ENCODE measurements around the gene ZNF792. TPM values are rescaled to one million over a fixed set of nuclear protein-coding genes. Genes with fewer than 3 reads are reported as not detected.
A peak's percentile ranks its signal among the peaks of the same experiment; 100 is the strongest.
"Not testable (repeated sequence)": the region's sequence is repeated elsewhere in the genome, so short reads cannot be mapped to it uniquely, and the experiment has no call there.

ZNF792 gene
- total and polyA plus RNA-seq, 5 donors from 2014 or later: 15.5 to 24.7 (median 19.5) TPM

DNA sequence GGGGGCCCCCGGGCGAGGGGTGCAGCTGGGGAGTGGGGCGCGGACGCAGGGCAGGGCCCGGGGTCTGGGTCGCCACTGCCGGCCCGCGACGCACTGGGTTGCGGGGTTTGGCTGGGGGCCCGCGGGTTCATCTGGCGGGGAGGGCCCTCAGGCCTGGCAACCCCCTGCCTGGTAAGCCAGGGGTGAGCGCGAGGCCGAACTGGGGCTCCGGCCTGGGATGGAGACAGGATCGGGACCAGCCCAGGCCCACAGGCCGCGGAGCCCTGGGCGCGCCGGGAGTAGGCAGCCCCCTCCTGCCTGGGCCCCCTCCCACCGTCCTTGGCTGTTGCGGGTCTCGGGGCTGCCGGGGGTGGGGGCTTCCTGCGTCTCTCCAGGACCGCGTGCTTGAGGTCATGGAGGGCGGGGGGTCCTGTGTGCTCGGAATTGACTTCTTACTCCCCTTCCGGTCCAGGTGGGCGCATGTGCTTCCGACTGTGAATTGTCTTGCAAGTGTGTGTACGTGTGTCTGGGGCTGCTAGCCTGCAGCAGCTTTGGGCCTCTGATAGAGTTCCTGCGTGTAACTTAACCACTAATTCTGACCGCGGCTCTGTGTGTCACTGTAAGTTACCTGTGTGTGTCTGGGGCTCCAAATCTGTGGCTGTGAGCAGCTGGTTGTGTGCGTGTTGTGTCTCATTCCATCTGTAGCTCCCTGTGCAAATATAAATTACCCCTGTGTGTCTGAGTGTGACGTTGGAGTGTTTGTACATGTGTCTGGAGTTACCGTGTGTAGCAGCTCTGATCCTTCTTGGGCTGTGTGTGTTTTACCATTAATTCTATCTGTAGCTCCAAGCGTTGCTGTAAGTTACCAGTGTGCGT lies 36.8 kb upstream of the ZNF792 start:
- peaks cover 5% of the 10 kb centered on the region for H3K27me3 Mint-ChIP-seq
- Histone ChIP-seq H3K9me3 (ENCODE audit: control insufficient read depth in 2 of 2, low read length in 2 of 2) (no peaks in the 10 kb centered on the region), H3K27ac (ENCODE audit: insufficient read depth, low read length, poor library complexity, severe bottlenecking) (peak overlapping the region; percentile 90), H3K36me3 (ENCODE audit: control insufficient read depth, insufficient read depth, low read length) (peaks cover 7% of the 10 kb centered on the region), H3K4me3 (ENCODE audit: low read depth, low read length) (peak overlapping the region; percentile 81), H3K4me1 (ENCODE audit: control insufficient read depth, insufficient read depth, low read length, poor library complexity, severe bottlenecking) (peaks cover 85% of the 10 kb centered on the region), H3K27me3 (ENCODE audit: control insufficient read depth, insufficient read depth, low read length) (no peaks in the 10 kb centered on the region)
- H3K4me3 Mint-ChIP-seq: peak overlapping the region; percentile 96 to 99 (median 98)
- H3K4me1 Mint-ChIP-seq: peaks cover 8 to 83% (median 52%) of the 10 kb centered on the region in 4 donors
- DNase-seq (peak; percentile 54 to 85 (median 71)), ATAC-seq (ENCODE audit: low read depth in 2 of 2) (peak; percentile 60 to 67)
- peak overlapping the region; percentile 95 to 100 (median 98) for H3K27ac Mint-ChIP-seq
- peaks cover 17% of the 10 kb centered on the region for H3K36me3 Mint-ChIP-seq
- H3K9me3 Mint-ChIP-seq: no peaks in the 10 kb centered on the region

DNA sequence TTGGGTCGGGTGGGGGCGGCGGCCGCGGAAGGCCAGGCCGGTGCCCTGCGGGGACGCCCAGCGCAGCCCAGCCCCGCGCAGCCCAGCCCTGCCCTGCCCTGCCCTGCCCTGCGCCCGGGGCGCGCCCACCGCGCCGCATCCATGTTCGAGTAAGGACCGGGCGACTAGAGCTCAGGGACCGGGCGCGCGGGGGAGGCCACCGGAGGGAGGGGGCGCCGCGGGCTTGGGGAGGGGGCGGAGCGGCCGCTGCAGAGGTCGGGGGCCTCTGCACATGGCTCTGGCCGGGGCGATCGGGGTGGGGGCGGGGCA lies 36.3 kb upstream of the ZNF792 start:
- Histone ChIP-seq H3K4me3 (ENCODE audit: low read depth, low read length) (no peak overlapping the region), H3K4me1 (ENCODE audit: control insufficient read depth, insufficient read depth, low read length, poor library complexity, severe bottlenecking) (peaks cover 91% of the 10 kb centered on the region), H3K9me3 (ENCODE audit: control insufficient read depth in 2 of 2, low read length in 2 of 2) (no peaks in the 10 kb centered on the region), H3K27me3 (ENCODE audit: control insufficient read depth, insufficient read depth, low read length) (no peaks in the 10 kb centered on the region), H3K27ac (ENCODE audit: insufficient read depth, low read length, poor library complexity, severe bottlenecking) (peak overlapping the region; percentile 90), H3K36me3 (ENCODE audit: control insufficient read depth, insufficient read depth, low read length) (peaks cover 2% of the 10 kb centered on the region)
- peak overlapping the region in 2 of 4 donors; percentile 38 to 87 for H3K4me3 Mint-ChIP-seq
- H3K27ac Mint-ChIP-seq: peak overlapping the region in 1 of 3 donors; percentile 98
- peaks cover 8 to 82% (median 52%) of the 10 kb centered on the region in 4 donors for H3K4me1 Mint-ChIP-seq
- peaks cover 5% of the 10 kb centered on the region for H3K27me3 Mint-ChIP-seq
- H3K9me3 Mint-ChIP-seq: peaks cover 0 to 2% (median 0%) of the 10 kb centered on the region in 7 donors
- ATAC-seq (ENCODE audit: low read depth in 2 of 2) (peak in 1 of 2 donors; percentile 8), DNase-seq (no peak)
- H3K36me3 Mint-ChIP-seq: peaks cover 17% of the 10 kb centered on the region

DNA sequence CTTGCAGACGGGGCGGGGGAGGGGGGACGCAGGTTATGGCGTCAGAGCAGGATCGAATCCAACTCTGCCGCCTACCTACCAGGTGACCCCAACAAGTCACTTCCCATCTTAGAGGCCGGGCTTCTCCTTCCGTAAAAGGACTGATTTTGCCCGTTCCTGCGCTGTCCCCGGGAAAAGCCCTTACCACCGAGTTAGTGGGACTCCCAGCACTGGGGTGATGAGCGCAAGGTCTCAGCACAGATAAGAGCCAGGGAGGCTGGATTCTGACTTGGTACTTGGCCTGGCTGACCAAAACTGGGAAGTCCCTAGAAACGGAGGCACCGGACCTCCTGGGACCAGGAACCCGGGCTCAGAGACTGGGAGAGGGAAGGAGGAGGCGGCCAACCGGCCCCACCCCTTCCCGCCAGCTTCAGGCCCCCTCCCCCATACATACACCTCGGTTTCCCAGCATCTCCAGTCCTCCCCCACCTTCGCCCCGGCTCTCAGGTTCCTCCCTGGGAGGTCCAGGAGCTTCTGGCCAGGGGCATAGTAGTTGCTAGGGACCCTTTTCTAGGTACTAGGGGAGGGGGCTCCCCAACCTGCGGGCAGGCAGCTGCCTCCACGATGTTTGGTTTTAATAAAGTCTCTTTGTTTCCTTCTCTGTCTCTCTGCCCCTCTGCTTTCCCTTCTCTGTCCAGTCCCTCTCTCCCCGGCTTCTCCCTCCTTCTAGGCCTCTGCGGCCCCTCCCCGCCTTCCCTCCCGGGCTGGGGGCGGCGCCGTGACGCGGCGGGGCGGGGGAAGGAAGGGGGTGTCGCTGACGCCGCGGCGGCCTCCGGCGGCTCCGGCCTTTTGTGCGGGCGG lies 35.7 kb upstream of the ZNF792 start, which contains the start of gene GRAMD1A:
GRAMD1A (plus strand) TSS at position 826 of the 840 bp plus-strand sequence. CDS start 156 bp downstream, outside the sequence.
- H3K9me3 Mint-ChIP-seq: peaks cover 0 to 2% (median 0%) of the 10 kb centered on the region in 7 donors
- no peaks in the 10 kb centered on the region for H3K27me3 ChIP-seq (ENCODE audit: control insufficient read depth, insufficient read depth, low read length)
- H3K36me3 ChIP-seq (ENCODE audit: control insufficient read depth, insufficient read depth, low read length): no peaks in the 10 kb centered on the region
- H3K27me3 Mint-ChIP-seq: peaks cover 5% of the 10 kb centered on the region
- peak within 1 kb of the TSS; percentile 98 to 100 (median 98) for H3K27ac Mint-ChIP-seq
- peaks cover 8 to 79% (median 52%) of the 10 kb centered on the region in 4 donors for H3K4me1 Mint-ChIP-seq
- peak within 1 kb of the TSS; percentile 81 for H3K4me3 ChIP-seq (ENCODE audit: low read depth, low read length)
- peak within 1 kb of the TSS; percentile 90 for H3K27ac ChIP-seq (ENCODE audit: insufficient read depth, low read length, poor library complexity, severe bottlenecking)
- peaks cover 17% of the 10 kb centered on the region for H3K36me3 Mint-ChIP-seq
- peak; percentile 34 to 40 for ATAC-seq (ENCODE audit: low read depth in 2 of 2)
- peak within 1 kb of the TSS; percentile 96 to 99 (median 98) for H3K4me3 Mint-ChIP-seq
- peaks cover 88% of the 10 kb centered on the region for H3K4me1 ChIP-seq (ENCODE audit: control insufficient read depth, insufficient read depth, low read length, poor library complexity, severe bottlenecking)
- no peaks in the 10 kb centered on the region for H3K9me3 ChIP-seq (ENCODE audit: control insufficient read depth in 2 of 2, low read length in 2 of 2)
- peak; percentile 61 to 83 (median 63) for DNase-seq

DNA sequence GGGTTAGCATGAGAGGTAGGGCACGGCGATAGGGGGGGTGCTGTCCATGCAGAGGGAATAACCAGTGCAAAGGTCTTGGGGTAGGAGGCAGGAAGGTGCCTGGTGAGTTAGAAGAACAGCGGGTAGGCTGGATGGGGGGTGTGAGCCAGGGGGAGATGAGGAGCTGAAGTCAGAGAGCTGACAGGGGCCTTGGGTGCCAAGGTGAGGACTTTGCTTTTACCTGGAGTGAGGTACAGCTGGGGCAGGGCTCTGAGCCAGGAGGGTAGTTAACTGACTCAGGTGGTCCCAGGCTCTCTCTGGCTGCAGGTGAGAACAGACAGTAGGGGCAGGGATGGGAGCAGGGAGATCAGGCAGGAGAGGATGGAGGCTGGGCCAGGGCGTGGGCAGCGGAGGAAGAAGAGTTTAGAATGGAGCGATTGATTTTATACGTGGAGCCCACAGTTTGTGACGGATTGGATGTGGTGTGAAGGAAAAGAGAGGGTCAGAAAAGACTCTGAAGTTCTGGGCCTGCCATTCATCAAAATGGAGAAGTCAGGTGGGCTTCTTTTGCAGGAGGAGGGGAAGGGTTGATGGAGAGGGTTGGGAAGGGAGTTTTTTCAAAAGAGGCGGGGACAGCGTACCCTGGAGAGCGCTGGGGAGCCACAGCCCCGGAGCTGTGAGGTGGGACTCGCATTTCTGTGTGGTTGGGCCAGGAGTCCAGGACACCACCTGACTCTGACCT lies 34.9 kb upstream of the ZNF792 start:
- peak overlapping the region; percentile 98 for H3K27ac Mint-ChIP-seq

DNA sequence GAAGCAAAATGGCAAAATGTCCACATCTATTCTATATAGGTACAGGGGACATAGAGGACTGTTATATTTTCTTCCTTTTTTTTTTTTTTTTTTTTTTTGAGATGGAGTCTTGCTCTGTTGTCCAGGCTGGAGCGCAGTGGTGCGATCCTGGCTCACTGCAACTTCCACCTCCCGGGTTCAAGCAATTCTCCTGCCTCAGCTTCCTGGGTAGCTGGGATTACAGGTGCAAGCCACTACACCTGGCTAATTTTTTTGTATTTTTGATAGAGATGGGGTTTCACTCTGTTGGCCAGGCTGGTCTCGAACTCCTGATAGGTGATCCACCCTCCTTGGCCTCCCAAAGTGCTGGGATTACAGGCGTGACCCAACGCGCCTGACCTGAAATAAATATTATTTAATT lies 34.2 kb upstream of the ZNF792 start:
- H3K4me3 Mint-ChIP-seq: peak overlapping the region; percentile 87 to 90 (median 88)
- not testable (repeated sequence) for DNase-seq; H3K27me3 ChIP-seq (ENCODE audit: control insufficient read depth, insufficient read depth, low read length); H3K36me3 ChIP-seq (ENCODE audit: control insufficient read depth, insufficient read depth, low read length); H3K4me3 ChIP-seq (ENCODE audit: low read depth, low read length); ATAC-seq (ENCODE audit: low read depth in 2 of 2); H3K9me3 ChIP-seq (ENCODE audit: control insufficient read depth in 2 of 2, low read length in 2 of 2); H3K27me3 Mint-ChIP-seq; H3K9me3 Mint-ChIP-seq
- peaks cover 73% of the 10 kb centered on the region for H3K4me1 ChIP-seq (ENCODE audit: control insufficient read depth, insufficient read depth, low read length, poor library complexity, severe bottlenecking)
- peak overlapping the region; percentile 98 for H3K27ac Mint-ChIP-seq
- H3K4me1 Mint-ChIP-seq: peaks cover 8 to 69% (median 41%) of the 10 kb centered on the region in 4 donors
- peaks cover 13% of the 10 kb centered on the region for H3K36me3 Mint-ChIP-seq
- H3K27ac ChIP-seq (ENCODE audit: insufficient read depth, low read length, poor library complexity, severe bottlenecking): peak overlapping the region; percentile 90

More for the DNA sequence above, 34.9 kb upstream of the ZNF792 start:
- peaks cover 0 to 2% (median 0%) of the 10 kb centered on the region in 7 donors for H3K9me3 Mint-ChIP-seq
- no peaks in the 10 kb centered on the region for H3K36me3 ChIP-seq (ENCODE audit: control insufficient read depth, insufficient read depth, low read length)
- H3K4me1 Mint-ChIP-seq: peaks cover 8 to 73% (median 46%) of the 10 kb centered on the region in 4 donors
- H3K4me3 Mint-ChIP-seq: peak overlapping the region; percentile 87 to 92 (median 90)
- H3K9me3 ChIP-seq (ENCODE audit: control insufficient read depth in 2 of 2, low read length in 2 of 2): no peaks in the 10 kb centered on the region
- peak overlapping the region; percentile 90 for H3K27ac ChIP-seq (ENCODE audit: insufficient read depth, low read length, poor library complexity, severe bottlenecking)
- H3K27me3 ChIP-seq (ENCODE audit: control insufficient read depth, insufficient read depth, low read length): no peaks in the 10 kb centered on the region
- H3K4me1 ChIP-seq (ENCODE audit: control insufficient read depth, insufficient read depth, low read length, poor library complexity, severe bottlenecking): peaks cover 80% of the 10 kb centered on the region
- H3K4me3 ChIP-seq (ENCODE audit: low read depth, low read length): no peak overlapping the region
- no peak for DNase-seq
- no peak for ATAC-seq (ENCODE audit: low read depth in 2 of 2)
- peaks cover 13% of the 10 kb centered on the region for H3K36me3 Mint-ChIP-seq
- H3K27me3 Mint-ChIP-seq: peaks cover 5% of the 10 kb centered on the region

DNA sequence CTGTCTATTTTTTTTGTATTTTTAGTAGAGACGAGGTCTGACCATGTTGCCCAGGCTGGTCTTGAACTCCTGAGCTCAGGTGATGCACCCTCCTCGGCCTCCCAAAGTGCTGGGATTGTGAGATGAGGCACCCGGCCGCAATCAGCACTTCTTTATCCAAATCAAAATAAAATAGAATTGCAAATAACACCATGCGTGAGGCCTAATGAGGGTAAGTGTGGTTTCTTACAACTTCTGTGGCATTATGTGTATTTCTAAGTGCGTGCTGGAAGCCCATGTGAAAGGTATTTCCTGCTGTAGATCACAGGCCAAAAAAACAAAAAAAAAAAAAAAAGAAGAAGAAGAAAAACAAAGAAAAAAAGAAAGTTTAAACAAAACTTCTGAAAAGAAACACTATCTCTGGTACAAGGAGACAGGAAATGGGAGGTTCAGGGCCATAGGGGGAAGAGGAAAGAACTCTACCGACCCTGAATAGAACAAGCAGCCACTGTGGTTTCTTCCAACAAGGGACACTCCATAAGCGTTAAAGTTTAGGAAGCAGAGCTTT lies 33.1 kb upstream of the ZNF792 start:
- peak overlapping the region; percentile 59 for H3K4me3 ChIP-seq (ENCODE audit: low read depth, low read length)
- H3K36me3 ChIP-seq (ENCODE audit: control insufficient read depth, insufficient read depth, low read length): no peaks in the 10 kb centered on the region
- H3K4me1 ChIP-seq (ENCODE audit: control insufficient read depth, insufficient read depth, low read length, poor library complexity, severe bottlenecking): peaks cover 62% of the 10 kb centered on the region
- no peaks in the 10 kb centered on the region for H3K9me3 ChIP-seq (ENCODE audit: control insufficient read depth in 2 of 2, low read length in 2 of 2)
- peaks cover 8 to 58% (median 31%) of the 10 kb centered on the region in 4 donors for H3K4me1 Mint-ChIP-seq
- H3K27ac Mint-ChIP-seq: peak overlapping the region; percentile 94 to 98 (median 94)
- DNase-seq (peak in 2 of 3 donors; percentile 68 to 75), ATAC-seq (ENCODE audit: low read depth in 2 of 2) (peak; percentile 25 to 27)
- H3K27me3 ChIP-seq (ENCODE audit: control insufficient read depth, insufficient read depth, low read length): no peaks in the 10 kb centered on the region
- H3K4me3 Mint-ChIP-seq: peak overlapping the region; percentile 76 to 99 (median 87)
- H3K27me3 Mint-ChIP-seq: peaks cover 5% of the 10 kb centered on the region
- peak overlapping the region; percentile 75 for H3K27ac ChIP-seq (ENCODE audit: insufficient read depth, low read length, poor library complexity, severe bottlenecking)
- H3K36me3 Mint-ChIP-seq: peaks cover 8% of the 10 kb centered on the region
- peaks cover 0 to 2% (median 0%) of the 10 kb centered on the region in 7 donors for H3K9me3 Mint-ChIP-seq

Measured in CD4-positive, CD25-positive, alpha-beta regulatory T cell (primary cell).